ENCODE measurements around the gene OR2C1.
A peak's percentile ranks its signal among the peaks of the same experiment; 100 is the strongest.

OR2C1 gene

GRCh38 chr16:3349175-3349574 lies 6.5 kb upstream of the OR2C1 start:
- H3K36me3 ChIP-seq (ENCODE audit: insufficient read depth, low read length) = no peaks in the 10 kb centered on the region
- WGBS = 80% methylated on average over 13 of the region's 13 CpGs
- no peak overlapping the region for H3K27ac ChIP-seq (ENCODE audit: low read depth, low read length)
- H3K4me1 ChIP-seq (ENCODE audit: insufficient read depth, low read length) = no peaks in the 10 kb centered on the region
- H3K27me3 ChIP-seq (ENCODE audit: insufficient read depth, low read length) = no peaks in the 10 kb centered on the region
- H3K9ac ChIP-seq (ENCODE audit: low read depth, low read length) = no peak overlapping the region
- H3K9me3 ChIP-seq (ENCODE audit: insufficient read depth, low read depth, low read length) = no peaks in the 10 kb centered on the region; the same call in 1 of the 2 replicates
- H3K4me3 ChIP-seq (ENCODE audit: low read length) = no peak overlapping the region

- Histone ChIP-seq H3K27ac (ENCODE audit: low read depth, low read length) (no peak overlapping the region), H3K9me3 (ENCODE audit: insufficient read depth, low read depth, low read length) (peaks cover 11% of the 10 kb centered on the region; the same call in 1 of the 2 replicates), H3K4me1 (ENCODE audit: insufficient read depth, low read length) (no peaks in the 10 kb centered on the region), H3K4me3 (ENCODE audit: low read length) (no peak overlapping the region), H3K27me3 (ENCODE audit: insufficient read depth, low read length) (peaks cover 6% of the 10 kb centered on the region; the same call in 1 of the 2 replicates), H3K36me3 (ENCODE audit: insufficient read depth, low read length) (no peaks in the 10 kb centered on the region), H3K9ac (ENCODE audit: low read depth, low read length) (no peak overlapping the region)
- WGBS = 89% methylated on average over 10 of the region's 10 CpGs
Observed at GRCh38 chr16:3356118-3356517, 429 bp downstream of the OR2C1 start.

- Histone ChIP-seq H3K27ac (ENCODE audit: low read depth, low read length) (no peak overlapping the region), H3K9ac (ENCODE audit: low read depth, low read length) (no peak overlapping the region), H3K36me3 (ENCODE audit: insufficient read depth, low read length) (no peaks in the 10 kb centered on the region), H3K9me3 (ENCODE audit: insufficient read depth, low read depth, low read length) (peaks cover 11% of the 10 kb centered on the region; the same call in 1 of the 2 replicates), H3K27me3 (ENCODE audit: insufficient read depth, low read length) (peaks cover 6% of the 10 kb centered on the region; the same call in 1 of the 2 replicates), H3K4me3 (ENCODE audit: low read length) (no peak overlapping the region), H3K4me1 (ENCODE audit: insufficient read depth, low read length) (no peaks in the 10 kb centered on the region)
- WGBS = no CpG with 5 or more reads among the region's 1 CpG
Observed at GRCh38 chr16:3358871-3359270, 3.2 kb downstream of the OR2C1 start.

GRCh38 chr16:3362931-3363330 lies 7.2 kb downstream of the OR2C1 start:
- Histone ChIP-seq H3K27ac (ENCODE audit: low read depth, low read length) (no peak overlapping the region), H3K4me3 (ENCODE audit: low read length) (no peak overlapping the region), H3K36me3 (ENCODE audit: insufficient read depth, low read length) (no peaks in the 10 kb centered on the region), H3K4me1 (ENCODE audit: insufficient read depth, low read length) (no peaks in the 10 kb centered on the region), H3K9me3 (ENCODE audit: insufficient read depth, low read depth, low read length) (no peaks in the 10 kb centered on the region), H3K9ac (ENCODE audit: low read depth, low read length) (no peak overlapping the region), H3K27me3 (ENCODE audit: insufficient read depth, low read length) (peaks cover 6% of the 10 kb centered on the region; the same call in 1 of the 2 replicates)

- H3K36me3 ChIP-seq (ENCODE audit: insufficient read depth, low read length) = no peaks in the 10 kb centered on the region
- WGBS = 82% methylated on average over 7 of the region's 7 CpGs
- peaks cover 6% of the 10 kb centered on the region; the same call in 1 of the 2 replicates for H3K27me3 ChIP-seq (ENCODE audit: insufficient read depth, low read length)
- no peak overlapping the region for H3K27ac ChIP-seq (ENCODE audit: low read depth, low read length)
- H3K9me3 ChIP-seq (ENCODE audit: insufficient read depth, low read depth, low read length) = no peaks in the 10 kb centered on the region
- no peak overlapping the region for H3K9ac ChIP-seq (ENCODE audit: low read depth, low read length)
- H3K4me1 ChIP-seq (ENCODE audit: insufficient read depth, low read length) = no peaks in the 10 kb centered on the region
- H3K4me3 ChIP-seq (ENCODE audit: low read length) = no peak overlapping the region
Observed at GRCh38 chr16:3363793-3364192, 8.1 kb downstream of the OR2C1 start.

- Histone ChIP-seq H3K9ac (ENCODE audit: low read depth, low read length) (no peak overlapping the region), H3K36me3 (ENCODE audit: insufficient read depth, low read length) (no peaks in the 10 kb centered on the region), H3K4me3 (ENCODE audit: low read length) (no peak overlapping the region), H3K9me3 (ENCODE audit: insufficient read depth, low read depth, low read length) (no peaks in the 10 kb centered on the region), H3K27me3 (ENCODE audit: insufficient read depth, low read length) (0 out of 2 replicates have a peak, but pooled peaks cover 4% of the 10 kb centered on the region), H3K27ac (ENCODE audit: low read depth, low read length) (no peak overlapping the region), H3K4me1 (ENCODE audit: insufficient read depth, low read length) (no peaks in the 10 kb centered on the region)
- 91% methylated on average over 42 of the region's 42 CpGs for WGBS
Observed at GRCh38 chr16:3364774-3365427, 9.2 kb downstream of the OR2C1 start.

GRCh38 chr16:3369073-3369472 lies 13.4 kb downstream of the OR2C1 start:
- no peak overlapping the region for H3K9ac ChIP-seq (ENCODE audit: low read depth, low read length)
- no peaks in the 10 kb centered on the region for H3K4me1 ChIP-seq (ENCODE audit: insufficient read depth, low read length)
- 93% methylated on average over 11 of the region's 11 CpGs for WGBS
- H3K9me3 ChIP-seq (ENCODE audit: insufficient read depth, low read depth, low read length) = no peaks in the 10 kb centered on the region
- no peaks in the 10 kb centered on the region for H3K36me3 ChIP-seq (ENCODE audit: insufficient read depth, low read length)
- H3K27me3 ChIP-seq (ENCODE audit: insufficient read depth, low read length) = no peaks in the 10 kb centered on the region
- no peak overlapping the region for H3K27ac ChIP-seq (ENCODE audit: low read depth, low read length)
- H3K4me3 ChIP-seq (ENCODE audit: low read length) = no peak overlapping the region

- WGBS = 95% methylated on average over 5 of the region's 5 CpGs
- Histone ChIP-seq H3K4me3 (ENCODE audit: low read length) (no peak overlapping the region), H3K27ac (ENCODE audit: low read depth, low read length) (no peak overlapping the region), H3K9ac (ENCODE audit: low read depth, low read length) (no peak overlapping the region), H3K27me3 (ENCODE audit: insufficient read depth, low read length) (no peaks in the 10 kb centered on the region), H3K36me3 (ENCODE audit: insufficient read depth, low read length) (no peaks in the 10 kb centered on the region), H3K9me3 (ENCODE audit: insufficient read depth, low read depth, low read length) (peaks cover 28% of the 10 kb centered on the region), H3K4me1 (ENCODE audit: insufficient read depth, low read length) (no peaks in the 10 kb centered on the region)
Observed at GRCh38 chr16:3375680-3376079, 20.0 kb downstream of the OR2C1 start.

GRCh38 chr16:3377917-3378316 lies 22.2 kb downstream of the OR2C1 start:
- Histone ChIP-seq H3K4me3 (ENCODE audit: low read length) (no peak overlapping the region), H3K9ac (ENCODE audit: low read depth, low read length) (no peak overlapping the region), H3K36me3 (ENCODE audit: insufficient read depth, low read length) (peaks cover 15% of the 10 kb centered on the region), H3K4me1 (ENCODE audit: insufficient read depth, low read length) (no peaks in the 10 kb centered on the region), H3K9me3 (ENCODE audit: insufficient read depth, low read depth, low read length) (peaks cover 50% of the 10 kb centered on the region), H3K27me3 (ENCODE audit: insufficient read depth, low read length) (no peaks in the 10 kb centered on the region), H3K27ac (ENCODE audit: low read depth, low read length) (no peak overlapping the region)

- peaks cover 66% of the 10 kb centered on the region for H3K9me3 ChIP-seq (ENCODE audit: insufficient read depth, low read depth, low read length)
- H3K36me3 ChIP-seq (ENCODE audit: insufficient read depth, low read length) = peaks cover 50% of the 10 kb centered on the region
- no peaks in the 10 kb centered on the region for H3K27me3 ChIP-seq (ENCODE audit: insufficient read depth, low read length)
- 97% methylated on average over 10 of the region's 10 CpGs for WGBS
- H3K27ac ChIP-seq (ENCODE audit: low read depth, low read length) = no peak overlapping the region
- H3K4me3 ChIP-seq (ENCODE audit: low read length) = peak overlapping the region; percentile 1; the same call in 1 of the 2 replicates
- H3K4me1 ChIP-seq (ENCODE audit: insufficient read depth, low read length) = no peaks in the 10 kb centered on the region
- no peak overlapping the region for H3K9ac ChIP-seq (ENCODE audit: low read depth, low read length)
Observed at GRCh38 chr16:3383045-3383448, 27.4 kb downstream of the OR2C1 start.

- H3K27me3 ChIP-seq (ENCODE audit: insufficient read depth, low read length) = no peaks in the 10 kb centered on the region
- no peak overlapping the region for H3K9ac ChIP-seq (ENCODE audit: low read depth, low read length)
- peaks cover 72% of the 10 kb centered on the region for H3K36me3 ChIP-seq (ENCODE audit: insufficient read depth, low read length)
- H3K9me3 ChIP-seq (ENCODE audit: insufficient read depth, low read depth, low read length) = peaks cover 28% of the 10 kb centered on the region
- 97% methylated on average over 6 of the region's 6 CpGs for WGBS
- H3K27ac ChIP-seq (ENCODE audit: low read depth, low read length) = no peak overlapping the region
- H3K4me3 ChIP-seq (ENCODE audit: low read length) = no peak overlapping the region
- no peaks in the 10 kb centered on the region for H3K4me1 ChIP-seq (ENCODE audit: insufficient read depth, low read length)
Observed at GRCh38 chr16:3388325-3388724, 32.6 kb downstream of the OR2C1 start.

All from HUES64 (cell line).